Activated T-cell treated with anti-CD3 and anti-CD28 coated beads, Interleukin-2, amount 50 U/mL, for 72 hours (primary cell): ENCODE results near the gene FOXK1. TPM values are rescaled to one million over a fixed set of nuclear protein-coding genes. Genes with fewer than 3 reads are reported as not detected.

ENCODE experiments used
- total RNA-seq, 2 donors: library from RNA; stranded (reverse); gene quantifications; one replicate each; pipeline ENCODE4 v1.2.3, GENCODE V29; 2022

Gene FOXK1
- total RNA-seq, 2 donors from 2014 or later = 38.6 to 41.0 TPM

Other genes with a start within 250 kb of the FOXK1 start
- gene AP5Z1, start 93.3 kb downstream of the FOXK1 start, total RNA-seq = 10 to 100 TPM; 38.1 to 39.0 TPM
- under 1 TPM in 1 of 2 donors, not detected in 1; 0.05 TPM for gene PAPOLB, start 179.7 kb downstream of the FOXK1 start, total RNA-seq
- gene RADIL, start 201.4 kb downstream of the FOXK1 start, total RNA-seq = under 1 TPM; 0.50 to 0.53 TPM